CD4-positive, alpha-beta memory T cell (primary cell): ENCODE data around the gene CYTH3. TPM values are rescaled to one million over a fixed set of nuclear protein-coding genes. Genes with fewer than 3 reads are reported as not detected.
"Not testable (repeated sequence)": the region's sequence is repeated elsewhere in the genome, so short reads cannot be mapped to it uniquely, and the experiment has no call there.

Source experiments
- CTCF ChIA-PET: fragments of 350-600 bp; sonication (Branson Sonifier 250); formaldehyde crosslinking; loops from one replicate; lab custom pipeline; 2021; ENCODE audit warnings: inconsistent platforms; ENCODE audit not compliant: partially characterized antibody; lab: Charles Lee
- POLR2A ChIA-PET: fragments of 350-600 bp; sonication (Branson Sonifier 250); formaldehyde crosslinking; loops from one replicate; lab custom pipeline; 2021; ENCODE audit not compliant: partially characterized antibody; lab: Charles Lee
- DNase-seq, 5 donors: peaks; one replicate each; pipeline versions ENCODE4 v3.0.0 to v3.0.0-alpha.2; 2020 to 2022; ENCODE audit warnings: mixed read lengths in 1 of 5
- H3K27ac ChIP-seq: one replicate; pipeline ENCODE4 v1.7.0; 2013; ENCODE audit warnings: low read depth, low read length
- H3K27me3 ChIP-seq: 2 replicates; pipeline ENCODE4 v1.7.0; 2013; ENCODE audit warnings: mild to moderate bottlenecking, low read length, moderate library complexity; ENCODE audit not compliant: insufficient read depth
- H3K36me3 ChIP-seq: 2 replicates; pipeline ENCODE4 v1.7.0; 2013; ENCODE audit warnings: mild to moderate bottlenecking, low read length, moderate library complexity; ENCODE audit not compliant: insufficient read depth
- H3K4me1 ChIP-seq: 2 replicates; pipeline ENCODE4 v1.7.0; 2013; ENCODE audit warnings: mild to moderate bottlenecking, low read length, moderate library complexity; ENCODE audit not compliant: insufficient read depth
- H3K4me3 ChIP-seq, 2 donors: one replicate each; pipeline ENCODE4 v1.7.0; 2013; ENCODE audit warnings: low read length in 2 of 2, mild to moderate bottlenecking in 1 of 2
- H3K9me3 ChIP-seq, 2 donors: one replicate each; pipeline ENCODE4 v1.7.0; 2013; ENCODE audit warnings: low read length in 2 of 2, control low read depth in 1 of 2; ENCODE audit not compliant: control insufficient read depth in 1 of 2
- H3K27ac Mint-ChIP-seq, 7 donors: one replicate each; pipeline ENCODE4 v1.8.0; 2020 to 2021; ENCODE audit warnings: mixed read lengths in 7 of 7, mild to moderate bottlenecking in 6 of 7, inconsistent platforms in 3 of 7, moderate library complexity in 3 of 7
- H3K27me3 Mint-ChIP-seq, 2 donors: one replicate each; pipeline ENCODE4 v1.8.0; 2020 to 2021; ENCODE audit warnings: mixed read lengths in 2 of 2
- H3K36me3 Mint-ChIP-seq, 2 donors: one replicate each; pipeline ENCODE4 v1.8.0; 2020 to 2021; ENCODE audit warnings: mixed read lengths in 2 of 2, inconsistent platforms in 1 of 2, mild to moderate bottlenecking in 1 of 2
- H3K4me1 Mint-ChIP-seq, 4 donors: one replicate each; pipeline ENCODE4 v1.8.0; 2020 to 2021; ENCODE audit warnings: mixed read lengths in 4 of 4, mild to moderate bottlenecking in 1 of 4
- H3K4me3 Mint-ChIP-seq, 8 donors: one replicate each; pipeline ENCODE4 v1.8.0; 2020 to 2021; ENCODE audit warnings: mixed read lengths in 8 of 8, mild to moderate bottlenecking in 7 of 8, moderate library complexity in 6 of 8, inconsistent platforms in 3 of 8
- H3K9me3 Mint-ChIP-seq, 8 donors: one replicate each; pipeline ENCODE4 v1.8.0; 2020 to 2021; ENCODE audit warnings: mixed read lengths in 8 of 8, mild to moderate bottlenecking in 5 of 8, inconsistent platforms in 3 of 8, moderate library complexity in 1 of 8
- intact Hi-C: fragments of 100-400 bp; cut with micrococcal nuclease; formaldehyde crosslinking; loops from one replicate; pipeline ENCODE4 v1.15.1; 2023
- polyA plus RNA-seq, 2 donors: library from polyadenylated mRNA; unstranded; fragments of 300-500 nt; fragmentation: Illumina TruSeq; gene quantifications; one replicate each; pipeline ENCODE4 v1.2.3, GENCODE V29; 2021
- total RNA-seq, 2 experiments: library from RNA; stranded (reverse); gene quantifications; one replicate each; pipeline ENCODE4 v1.2.3, GENCODE V29; 2021

Gene CYTH3
- total and polyA plus RNA-seq, 4 experiments from 2014 or later: 4.0 to 9.1 (median 7.2) TPM

- H3K36me3 Mint-ChIP-seq, CTCF ChIA-PET, H3K27me3 Mint-ChIP-seq, H3K27me3 ChIP-seq, H3K9me3 Mint-ChIP-seq, DNase-seq, H3K27ac ChIP-seq, H3K4me3 Mint-ChIP-seq, H3K4me3 ChIP-seq, intact Hi-C loops, H3K9me3 ChIP-seq, H3K4me1 ChIP-seq, H3K4me1 Mint-ChIP-seq, H3K36me3 ChIP-seq: not testable (repeated sequence)
- POLR2A ChIA-PET: interaction anchor here (0.6 kb wide), 1 partner anchor 44 kb away, joined by 3 read pairs; no protein-coding TSS in a partner anchor
- H3K27ac Mint-ChIP-seq: peak overlapping the region in 4 of 7 donors; percentile 23 to 78 (median 32)
These were observed 11.1 kb upstream of the CYTH3 start for GRCh38 chr7:6283391-6284054.

GRCh38 chr7:6279937-6280336 is 7.5 kb upstream of the CYTH3 start:
- intact Hi-C loops: no loop called here
- no peak overlapping the region for H3K27ac Mint-ChIP-seq
- Histone ChIP-seq H3K36me3 (no peaks in the 10 kb centered on the region), H3K9me3 (no peaks in the 10 kb centered on the region), H3K4me3 (no peak overlapping the region), H3K27me3 (no peaks in the 10 kb centered on the region), H3K4me1 (peaks cover 4% of the 10 kb centered on the region), H3K27ac (no peak overlapping the region)
- DNase-seq: no peak
- no peaks in the 10 kb centered on the region for H3K36me3 Mint-ChIP-seq
- peaks cover 0 to 2% (median 0%) of the 10 kb centered on the region in 8 donors for H3K9me3 Mint-ChIP-seq
- CTCF ChIA-PET: no interaction called here
- H3K4me1 Mint-ChIP-seq: peaks cover 0 to 7% (median 5%) of the 10 kb centered on the region in 4 donors
- peaks cover 0 to 1% of the 10 kb centered on the region in 2 donors for H3K27me3 Mint-ChIP-seq
- H3K4me3 Mint-ChIP-seq: no peak overlapping the region
- POLR2A ChIA-PET: no interaction called here

- ChIA-PET CTCF (no interaction called here), POLR2A (no interaction called here)
- no peak overlapping the region for H3K27ac ChIP-seq
- H3K36me3 ChIP-seq: no peaks in the 10 kb centered on the region
- no peaks in the 10 kb centered on the region for H3K27me3 ChIP-seq
- Mint-ChIP-seq H3K4me1 (peaks cover 3 to 6% (median 4%) of the 10 kb centered on the region in 4 donors), H3K27me3 (peaks cover 0 to 1% of the 10 kb centered on the region in 2 donors), H3K27ac (no peak overlapping the region), H3K4me3 (no peak overlapping the region), H3K9me3 (peaks cover 0 to 1% (median 0%) of the 10 kb centered on the region in 8 donors), H3K36me3 (no peaks in the 10 kb centered on the region)
- H3K9me3 ChIP-seq: no peaks in the 10 kb centered on the region
- peaks cover 4% of the 10 kb centered on the region for H3K4me1 ChIP-seq
- H3K4me3 ChIP-seq: no peak overlapping the region
- intact Hi-C loops: no loop called here
- DNase-seq: no peak
These were observed 6.9 kb upstream of the CYTH3 start for GRCh38 chr7:6279341-6279740.

GRCh38 chr7:6278749-6279310 is 6.4 kb upstream of the CYTH3 start:
- H3K9me3 ChIP-seq: no peaks in the 10 kb centered on the region
- no peak overlapping the region for H3K4me3 ChIP-seq
- Mint-ChIP-seq H3K9me3 (no peaks in the 10 kb centered on the region), H3K4me1 (peaks cover 2 to 7% (median 4%) of the 10 kb centered on the region in 4 donors), H3K4me3 (no peak overlapping the region), H3K27me3 (peaks cover 0 to 1% of the 10 kb centered on the region in 2 donors), H3K27ac (no peak overlapping the region), H3K36me3 (no peaks in the 10 kb centered on the region)
- H3K27me3 ChIP-seq: no peaks in the 10 kb centered on the region
- H3K27ac ChIP-seq: no peak overlapping the region
- intact Hi-C loops: no loop called here
- CTCF ChIA-PET: no interaction called here
- no peaks in the 10 kb centered on the region for H3K36me3 ChIP-seq
- POLR2A ChIA-PET: no interaction called here
- DNase-seq: no peak
- peaks cover under 1% of the 10 kb centered on the region for H3K4me1 ChIP-seq

GRCh38 chr7:6277476-6277875 is 5.1 kb upstream of the CYTH3 start:
- Mint-ChIP-seq H3K27ac (no peak overlapping the region), H3K4me1 (peaks cover 2 to 19% (median 10%) of the 10 kb centered on the region in 4 donors), H3K36me3 (no peaks in the 10 kb centered on the region), H3K4me3 (no peak overlapping the region), H3K9me3 (no peaks in the 10 kb centered on the region), H3K27me3 (peaks cover 0 to 1% of the 10 kb centered on the region in 2 donors)
- no peak overlapping the region for H3K4me3 ChIP-seq
- no peak overlapping the region for H3K27ac ChIP-seq
- no peaks in the 10 kb centered on the region for H3K27me3 ChIP-seq
- no peaks in the 10 kb centered on the region for H3K36me3 ChIP-seq
- POLR2A ChIA-PET: no interaction called here
- peaks cover 8% of the 10 kb centered on the region for H3K4me1 ChIP-seq
- CTCF ChIA-PET: interaction anchor here (1.3 to 1.5 kb wide), 2 partner anchors 8 to 17 kb away, joined by 3 read pairs; no protein-coding TSS in a partner anchor
- no peak for DNase-seq
- H3K9me3 ChIP-seq: no peaks in the 10 kb centered on the region
- intact Hi-C loops: no loop called here

GRCh38 chr7:6276911-6277408 is 4.5 kb upstream of the CYTH3 start:
- H3K36me3 Mint-ChIP-seq: no peaks in the 10 kb centered on the region
- peaks cover 8% of the 10 kb centered on the region for H3K4me1 ChIP-seq
- no peak overlapping the region for H3K4me3 Mint-ChIP-seq
- H3K27ac ChIP-seq: no peak overlapping the region
- H3K4me3 ChIP-seq: no peak overlapping the region
- H3K9me3 ChIP-seq: no peaks in the 10 kb centered on the region
- no peaks in the 10 kb centered on the region for H3K9me3 Mint-ChIP-seq
- POLR2A ChIA-PET: no interaction called here
- no peaks in the 10 kb centered on the region for H3K36me3 ChIP-seq
- DNase-seq: no peak
- H3K27me3 Mint-ChIP-seq: peaks cover 0 to 1% of the 10 kb centered on the region in 2 donors
- intact Hi-C loops: no loop called here
- peaks cover 2 to 19% (median 10%) of the 10 kb centered on the region in 4 donors for H3K4me1 Mint-ChIP-seq
- H3K27me3 ChIP-seq: no peaks in the 10 kb centered on the region
- no peak overlapping the region for H3K27ac Mint-ChIP-seq
- CTCF ChIA-PET: interaction anchor here (1.3 to 1.5 kb wide), 2 partner anchors 9 to 17 kb away, joined by 3 read pairs; no protein-coding TSS in a partner anchor

- H3K36me3 ChIP-seq: no peaks in the 10 kb centered on the region
- H3K27ac ChIP-seq: no peak overlapping the region
- H3K4me1 ChIP-seq: peaks cover 20% of the 10 kb centered on the region
- Mint-ChIP-seq H3K4me3 (peak overlapping the region in 2 of 8 donors; percentile 17 to 44), H3K9me3 (no peaks in the 10 kb centered on the region), H3K27ac (no peak overlapping the region), H3K27me3 (peaks cover 6 to 7% of the 10 kb centered on the region in 2 donors), H3K36me3 (peaks cover 0 to 2% of the 10 kb centered on the region in 2 donors), H3K4me1 (peaks cover 15 to 34% (median 24%) of the 10 kb centered on the region in 4 donors)
- no peak overlapping the region for H3K4me3 ChIP-seq
- H3K27me3 ChIP-seq: peaks cover 7% of the 10 kb centered on the region
- intact Hi-C loops: loop anchor here (5.0 kb wide), 1 partner anchor 112 kb away; no protein-coding TSS in a partner anchor
- CTCF ChIA-PET: no interaction called here
- H3K9me3 ChIP-seq: no peaks in the 10 kb centered on the region
- no peak for DNase-seq
- POLR2A ChIA-PET: no interaction called here
These were observed 2.3 kb upstream of the CYTH3 start for GRCh38 chr7:6274743-6275142.
